HepG2 (cell line): ENCODE measurements around the gene KCNMA1. TPM values are rescaled to one million over a fixed set of nuclear protein-coding genes. Genes with fewer than 3 reads are reported as not detected.

Source experiments
- ATAC-seq: fragments of 200-7000 bp; cut with Tn5 transposase; 3 replicates; pipeline ENCODE4 v1.9.1; 2020; ENCODE audit warnings: mild to moderate bottlenecking, moderate library complexity
- BruUV-seq: library from RNA; stranded (reverse); fragments of 400-500 nt; replicated peaks from 2 replicates; lab custom pipeline; 2021; lab: Mats Ljungman, UMichigan
- CTCF ChIA-PET: fragments of 300-600 bp; formaldehyde crosslinking; extraction: SDS; loops from one replicate; lab custom pipeline; 2021; ENCODE audit warnings: low total read pairs, inconsistent platforms, low intra/inter-chr PET ratio; lab: Yijun Ruan, JAX
- POLR2A ChIA-PET: fragments of 350-600 bp; sonication (Branson Sonifier 250); formaldehyde crosslinking; loops from one replicate; lab custom pipeline; 2020; ENCODE audit warnings: antibody characterized with exemption, inconsistent platforms; lab: Yijun Ruan, JAX
- DNase-seq: peaks from one replicate; pipeline ENCODE4 v3.0.0-alpha.2; 2015; ENCODE audit warnings: low spot score
- FAIRE-seq: peaks from 3 replicates; lab custom pipeline; 2011; peaks lifted over from hg19 to GRCh38; lab: Jason Lieb, UNC
- H2AFZ ChIP-seq: one replicate; pipeline ENCODE4 v1.6.1; 2011; ENCODE audit warnings: low read length, inconsistent platforms
- H3K27ac ChIP-seq: fragments of 300-600 bp; 3 replicates; pipeline ENCODE4 v1.8.0; 2011; ENCODE audit warnings: mixed run types, mild to moderate bottlenecking, mixed read lengths, low read length, inconsistent platforms; ENCODE audit not compliant: insufficient read depth; ENCODE audit errors: extremely low read length
- H3K27me3 ChIP-seq, 2 experiments: fragments of 200-600 bp in 1 of 2; 2 replicates in 1 of 2; 3 replicates in 1 of 2; pipeline versions ENCODE4 v1.6.0 to v1.8.0; 2011; ENCODE audit warnings: low read length in 2 of 2, mild to moderate bottlenecking in 2 of 2, moderate library complexity in 2 of 2, inconsistent platforms in 1 of 2; ENCODE audit not compliant: insufficient read depth in 2 of 2, control insufficient read depth in 1 of 2
- H3K36me3 ChIP-seq, 2 experiments: fragments of 200-600 bp in 1 of 2; replicated peaks in 1 of 2; 2 replicates in 1 of 2; 3 replicates in 1 of 2; pipeline versions ENCODE4 v1.5.1 to v1.8.0; 2011; ENCODE audit warnings: low read length in 2 of 2, inconsistent platforms in 1 of 2; ENCODE audit not compliant: insufficient read depth in 2 of 2, control insufficient read depth in 1 of 2
- H3K4me1 ChIP-seq: 2 replicates; pipeline ENCODE4 v1.5.1; 2012; ENCODE audit warnings: low read length, inconsistent platforms; ENCODE audit not compliant: insufficient read depth
- H3K4me2 ChIP-seq: 2 replicates; pipeline ENCODE4 v1.6.0; 2011; ENCODE audit warnings: low read depth, low read length, inconsistent platforms
- H3K4me3 ChIP-seq, 3 experiments: fragments of 200-600 bp in 1 of 3; sonication (generic), shearing (Covaris generic) in 1 of 3; replicated peaks in 1 of 3; 2 replicates each; pipeline ENCODE4 v1.5.1; 2011 to 2016; ENCODE audit warnings: low read length in 3 of 3, inconsistent platforms in 2 of 3, low read depth in 2 of 3, mild to moderate bottlenecking in 2 of 3, control low read depth in 1 of 3, mixed read lengths in 1 of 3; ENCODE audit not compliant: insufficient read depth in 1 of 3
- H3K79me2 ChIP-seq: one replicate; pipeline ENCODE4 v1.6.1; 2011; ENCODE audit warnings: low read length, inconsistent platforms; ENCODE audit not compliant: insufficient read depth
- H3K9ac ChIP-seq: 2 replicates; pipeline ENCODE4 v1.6.0; 2011; ENCODE audit warnings: mild to moderate bottlenecking, low read depth, low read length, inconsistent platforms; ENCODE audit not compliant: insufficient read depth
- H3K9me3 ChIP-seq: 2 replicates; pipeline ENCODE4 v1.5.1; 2012; ENCODE audit warnings: mild to moderate bottlenecking, low read length
- H4K20me1 ChIP-seq: 2 replicates; pipeline ENCODE4 v1.6.0; 2011; ENCODE audit warnings: inconsistent platforms, mild to moderate bottlenecking, low read length, moderate library complexity; ENCODE audit not compliant: insufficient read depth
- CREB1 ChIP-seq, 2 experiments: fragments of 450-650 bp in 1 of 2; IDR thresholded peaks; 2 replicates each; pipeline ENCODE4 v1.6.1; 2016 to 2017; ENCODE audit warnings: control low read depth in 1 of 2, mild to moderate bottlenecking in 1 of 2, missing compliant biosample characterization in 1 of 2, missing genetic modification characterization in 1 of 2
- DPF2 ChIP-seq: sonication (generic); formaldehyde crosslinking; IDR thresholded peaks from 2 replicates; pipeline ENCODE4 v1.4.0; 2020; ENCODE audit warnings: mild to moderate bottlenecking, low read depth, missing genetic modification reagents, borderline replicate concordance
- ELF4 ChIP-seq: sonication (generic); formaldehyde crosslinking; IDR thresholded peaks from 2 replicates; pipeline ENCODE4 v1.5.0; 2020; ENCODE audit warnings: missing genetic modification reagents, mild to moderate bottlenecking, moderate library complexity, borderline replicate concordance
- IRX3 ChIP-seq: sonication (generic); formaldehyde crosslinking; IDR thresholded peaks from 2 replicates; pipeline ENCODE4 v1.8.1; 2023; ENCODE audit warnings: mild to moderate bottlenecking, low read depth, missing genetic modification reagents, borderline replicate concordance
- KMT2B ChIP-seq: IDR thresholded peaks from 2 replicates; pipeline ENCODE4 v1.6.1; 2016; ENCODE audit warnings: missing genetic modification reagents, missing compliant biosample characterization
- REPIN1 ChIP-seq: sonication (generic); formaldehyde crosslinking; IDR thresholded peaks from 2 replicates; pipeline ENCODE4 v1.8.0; 2022; ENCODE audit warnings: missing genetic modification reagents, low read depth, mild to moderate bottlenecking, borderline replicate concordance
- SRF ChIP-seq: IDR thresholded peaks from 2 replicates; pipeline ENCODE4 v1.6.1; 2011; ENCODE audit warnings: mild to moderate bottlenecking, low read depth, low read length, moderate library complexity
- ZBTB2 ChIP-seq: sonication (generic); formaldehyde crosslinking; IDR thresholded peaks from 2 replicates; pipeline ENCODE4 v1.8.0; 2022; ENCODE audit warnings: low read depth, missing genetic modification reagents
- ZBTB3 ChIP-seq: sonication (generic); formaldehyde crosslinking; IDR thresholded peaks from 2 replicates; pipeline ENCODE4 v1.4.0; 2020; ENCODE audit warnings: low read depth, mild to moderate bottlenecking, moderate library complexity, missing genetic modification reagents, borderline replicate concordance
- ZNF569 ChIP-seq: sonication (generic); formaldehyde crosslinking; IDR thresholded peaks from 2 replicates; pipeline ENCODE4 v1.5.0; 2020; ENCODE audit warnings: mild to moderate bottlenecking, missing genetic modification reagents, moderate library complexity, borderline replicate concordance
- ZNF614 ChIP-seq: IDR thresholded peaks from 2 replicates; pipeline ENCODE4 v1.6.1; 2018; ENCODE audit warnings: missing biosample characterization, missing genetic modification reagents, inconsistent platforms, borderline replicate concordance
- ZNF678 ChIP-seq: sonication (generic); formaldehyde crosslinking; IDR thresholded peaks from 2 replicates; pipeline ENCODE4 v1.4.0; 2020; ENCODE audit warnings: mild to moderate bottlenecking, missing genetic modification reagents
- ZSCAN30 ChIP-seq: sonication (generic); formaldehyde crosslinking; IDR thresholded peaks from 2 replicates; pipeline ENCODE4 v1.5.0; 2020; ENCODE audit warnings: mild to moderate bottlenecking, missing genetic modification reagents
- WGBS: methylation state at CpG from one replicate; pipeline ENCODE4 v1.1.6; 2017; ENCODE audit warnings: low lambda C conversion rate; 5-methylcytosine and 5-hydroxymethylcytosine counted together
- in situ Hi-C: cut with HindIII; loops from 2 replicates; pipeline ENCODE4 v1.10.0; 2017; ENCODE audit warnings: low pct_unique_long_range_greater_than_20kb; ENCODE audit not compliant: extremely low pct_ligation_motif_present
- intact Hi-C: fragments of 100-400 bp; cut with micrococcal nuclease; formaldehyde crosslinking; loops from one replicate; pipeline ENCODE4 v1.10.0; 2022; ENCODE audit not compliant: unreplicated experiment
- polyA plus RNA-seq, 8 experiments: library from polyadenylated mRNA; depleted of rRNA in 3 of 8; stranded (reverse) in 7 of 8; unstranded in 1 of 8; fragments of >200 nt; fragmentation: Illumina TruSeq in 4 of 8; extraction: Trizol in 4 of 8; gene quantifications; 2 replicates each; pipeline versions ENCODE4 v1.2.1 to v1.2.3, GENCODE V29; 2011 to 2016; ENCODE audit warnings: low read depth in 4 of 8, missing spikeins in 1 of 8, mixed read lengths in 1 of 8; ENCODE audit not compliant: insufficient read depth in 1 of 8
- total RNA-seq, 5 experiments: library from RNA; depleted of rRNA; stranded (reverse); fragments of >200 nt; fragmentation: Illumina TruSeq; extraction: Trizol; gene quantifications; 2 replicates each; pipeline ENCODE4 v1.2.3, GENCODE V29; 2016; ENCODE audit warnings: low read depth in 1 of 5
- TF ChIP-seq, protein P1 (sequence below): conservative IDR thresholded peaks from 2 replicates; pipeline ENCODE4 v1.6.1; 2018; ENCODE audit warnings: missing genetic modification reagents

KCNMA1 gene
- total and polyA plus RNA-seq, 2 of the 13 experiments (the other 11 are each of a cell fraction or from before 2014, with no cell fraction given), result 0.02 TPM; not detected in 1

GRCh38 chr10:77011874-77012811 lies 625.5 kb downstream of the KCNMA1 start:
- H3K9ac ChIP-seq, result no peak overlapping the region
- no peak for DNase-seq
- no peak for FAIRE-seq
- intact Hi-C loops (no loop called here), in situ Hi-C loops (no loop called here)
- H3K27me3 ChIP-seq, result peaks cover 1 to 6% of the 10 kb centered on the region in 2 experiments; a peak in 2 of 5 replicates
- POLR2A ChIA-PET, result no interaction called here
- H2AFZ ChIP-seq, result no peak overlapping the region
- H3K36me3 ChIP-seq, result no peaks in the 10 kb centered on the region
- H3K4me1 ChIP-seq, result no peaks in the 10 kb centered on the region
- H3K79me2 ChIP-seq, result no peaks in the 10 kb centered on the region
- TF ChIP-seq CREB1 (IDR thresholded peaks at IDR 0.05) (peak; percentile 70), CREB1 (CRISPR knock-in tag; IDR thresholded peaks at IDR 0.05) (no peak), KMT2B (no peak)
- CTCF ChIA-PET, result no interaction called here
- no TSS peak for BruUV-seq
- no peak for ATAC-seq
- H3K4me2 ChIP-seq, result no peak overlapping the region
- no peaks in the 10 kb centered on the region for H3K9me3 ChIP-seq
- no peaks in the 10 kb centered on the region for H4K20me1 ChIP-seq
- H3K4me3 ChIP-seq, result no peak overlapping the region
- no peak overlapping the region for H3K27ac ChIP-seq
- 10% methylated on average over 11 of the region's 11 CpGs for WGBS

DNA sequence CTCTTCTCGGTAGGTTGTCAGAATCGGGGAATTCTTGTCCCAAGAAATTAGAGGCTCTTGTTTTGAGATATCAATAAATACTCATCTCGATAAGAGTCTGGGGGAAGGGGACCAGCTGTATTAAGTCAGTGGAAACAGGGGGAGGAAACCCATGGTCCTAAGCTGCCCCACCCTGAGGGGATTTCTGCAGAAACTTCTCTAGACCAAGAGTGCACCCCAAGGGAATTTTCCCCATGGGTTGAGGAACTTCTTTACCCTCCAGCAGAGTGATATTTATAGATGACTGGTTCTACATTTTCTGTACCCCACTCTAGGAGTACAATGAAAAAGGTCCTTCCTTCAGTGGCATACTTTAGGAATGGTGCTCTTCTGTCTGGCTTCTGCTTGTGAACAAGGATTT lies 627.2 kb downstream of the KCNMA1 start:
- no peak overlapping the region for H2AFZ ChIP-seq
- H4K20me1 ChIP-seq, result no peaks in the 10 kb centered on the region
- H3K4me3 ChIP-seq, result no peak overlapping the region
- FAIRE-seq (no peak), ATAC-seq (no peak), DNase-seq (no peak)
- ChIA-PET CTCF (no interaction called here), POLR2A (no interaction called here)
- BruUV-seq, result no TSS peak
- H3K79me2 ChIP-seq, result no peaks in the 10 kb centered on the region
- in situ Hi-C loops (no loop called here), intact Hi-C loops (no loop called here)
- H3K4me1 ChIP-seq, result no peaks in the 10 kb centered on the region
- H3K4me2 ChIP-seq, result no peak overlapping the region
- peaks cover 0 to 2% of the 10 kb centered on the region in 2 experiments; a peak in 1 of 5 replicates for H3K27me3 ChIP-seq
- whole genome bisulfite sequencing, result 27% methylated on average over 3 of the region's 3 CpGs
- no peaks in the 10 kb centered on the region for H3K9me3 ChIP-seq
- H3K9ac ChIP-seq, result no peak overlapping the region
- no peak overlapping the region for H3K27ac ChIP-seq
- H3K36me3 ChIP-seq, result no peaks in the 10 kb centered on the region
- TF ChIP-seq ZBTB3 (CRISPR knock-in tag), result no peak
- no peak for TF ChIP-seq ELF4 (CRISPR knock-in tag)
- TF ChIP-seq ZNF678 (CRISPR knock-in tag), result no peak
- TF ChIP-seq ZSCAN30 (CRISPR knock-in tag), result no peak
- TF ChIP-seq REPIN1 (CRISPR knock-in tag), result no peak
- no peak for TF ChIP-seq ZNF569
- TF ChIP-seq ZNF614, result no peak
- TF ChIP-seq DPF2 (CRISPR knock-in tag), result no peak
- no peak for TF ChIP-seq SRF
- TF ChIP-seq, protein P1, sequence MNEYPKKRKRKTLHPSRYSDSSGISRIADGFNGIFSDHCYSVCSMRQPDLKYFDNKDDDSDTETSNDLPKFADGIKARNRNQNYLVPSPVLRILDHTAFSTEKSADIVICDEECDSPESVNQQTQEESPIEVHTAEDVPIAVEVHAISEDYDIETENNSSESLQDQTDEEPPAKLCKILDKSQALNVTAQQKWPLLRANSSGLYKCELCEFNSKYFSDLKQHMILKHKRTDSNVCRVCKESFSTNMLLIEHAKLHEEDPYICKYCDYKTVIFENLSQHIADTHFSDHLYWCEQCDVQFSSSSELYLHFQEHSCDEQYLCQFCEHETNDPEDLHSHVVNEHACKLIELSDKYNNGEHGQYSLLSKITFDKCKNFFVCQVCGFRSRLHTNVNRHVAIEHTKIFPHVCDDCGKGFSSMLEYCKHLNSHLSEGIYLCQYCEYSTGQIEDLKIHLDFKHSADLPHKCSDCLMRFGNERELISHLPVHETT, result no peak
- no peak for TF ChIP-seq IRX3 (CRISPR knock-in tag)
- TF ChIP-seq ZBTB2 (CRISPR knock-in tag), result no peak
